ENCODE data around the gene UBE2S.
"Not testable (repeated sequence)": the region's sequence is repeated elsewhere in the genome, so short reads cannot be mapped to it uniquely, and the experiment has no call there.

The UBE2S gene

GRCh38 chr19:55407550-55407799 is at the start of gene UBE2S:
Gene UBE2S, minus strand, starts transcription at chr19:55407788. Its CDS starts 199 bp downstream, at chr19:55407589.
- DNase-seq: not testable (repeated sequence)

GRCh38 chr19:55456347-55456746 is 48.8 kb upstream of the UBE2S start:
- no peak for DNase-seq

- no peak for DNase-seq
Observed at GRCh38 chr19:55455576-55456235, 48.1 kb upstream of the UBE2S start.

GRCh38 chr19:55454787-55455243 is 47.2 kb upstream of the UBE2S start:
- DNase-seq: peak in 34 of 51 donors; percentile 5 to 71 (median 43)

GRCh38 chr19:55453511-55454260 is 46.1 kb upstream of the UBE2S start:
- DNase-seq: peak in 1 of 51 donors; percentile 42

GRCh38 chr19:55452749-55453346 is 45.3 kb upstream of the UBE2S start:
- peak; percentile 50 to 97 (median 88) for DNase-seq

- peak in 33 of 51 donors; percentile 6 to 80 (median 50) for DNase-seq
Observed at GRCh38 chr19:55451965-55452748, 44.6 kb upstream of the UBE2S start.

GRCh38 chr19:55451163-55451964 is 43.8 kb upstream of the UBE2S start:
- peak in 2 of 51 donors; percentile 55 to 62 for DNase-seq

GRCh38 chr19:55449469-55449868 is 41.9 kb upstream of the UBE2S start:
- DNase-seq: no peak

GRCh38 chr19:55448175-55448490 is 40.5 kb upstream of the UBE2S start:
- DNase-seq: not testable (repeated sequence)

GRCh38 chr19:55447421-55448174 is 40.0 kb upstream of the UBE2S start:
- peak in 41 of 51 donors; percentile 5 to 86 (median 56) for DNase-seq

- no peak for DNase-seq
Observed at GRCh38 chr19:55446060-55446459, 38.5 kb upstream of the UBE2S start.

- peak in 2 of 51 donors; percentile 28 to 39 for DNase-seq
Observed at GRCh38 chr19:55444646-55445045, 37.1 kb upstream of the UBE2S start.

GRCh38 chr19:55443824-55444480 is 36.4 kb upstream of the UBE2S start:
- peak in 1 of 51 donors; percentile 70 for DNase-seq

- DNase-seq: peak in 23 of 51 donors; percentile 13 to 82 (median 42)
Observed at GRCh38 chr19:55443045-55443823, 35.6 kb upstream of the UBE2S start, which contains the start of gene SHISA7. Gene SHISA7, minus strand, starts transcription at chr19:55443300. Its CDS starts 437 bp downstream, at chr19:55442863.

- peak in 8 of 51 donors; percentile 14 to 38 (median 30) for DNase-seq
Observed at GRCh38 chr19:55442372-55442961, 34.9 kb upstream of the UBE2S start.

GRCh38 chr19:55441692-55442321 is 34.2 kb upstream of the UBE2S start:
- peak in 1 of 51 donors; percentile 17 for DNase-seq

- no peak for DNase-seq
Observed at GRCh38 chr19:55441319-55441691, 33.7 kb upstream of the UBE2S start.

Data from hypothalamus (tissue), 51 donors.